Measurements from ENCODE around the gene R3HDM2. TPM values are rescaled to one million over a fixed set of nuclear protein-coding genes. Genes with fewer than 3 reads are reported as not detected.
A peak's percentile ranks its signal among the peaks of the same experiment; 100 is the strongest.

The R3HDM2 gene
- total RNA-seq, 4 donors from 2014 or later: 31.0 to 51.9 (median 41.6) TPM

DNA sequence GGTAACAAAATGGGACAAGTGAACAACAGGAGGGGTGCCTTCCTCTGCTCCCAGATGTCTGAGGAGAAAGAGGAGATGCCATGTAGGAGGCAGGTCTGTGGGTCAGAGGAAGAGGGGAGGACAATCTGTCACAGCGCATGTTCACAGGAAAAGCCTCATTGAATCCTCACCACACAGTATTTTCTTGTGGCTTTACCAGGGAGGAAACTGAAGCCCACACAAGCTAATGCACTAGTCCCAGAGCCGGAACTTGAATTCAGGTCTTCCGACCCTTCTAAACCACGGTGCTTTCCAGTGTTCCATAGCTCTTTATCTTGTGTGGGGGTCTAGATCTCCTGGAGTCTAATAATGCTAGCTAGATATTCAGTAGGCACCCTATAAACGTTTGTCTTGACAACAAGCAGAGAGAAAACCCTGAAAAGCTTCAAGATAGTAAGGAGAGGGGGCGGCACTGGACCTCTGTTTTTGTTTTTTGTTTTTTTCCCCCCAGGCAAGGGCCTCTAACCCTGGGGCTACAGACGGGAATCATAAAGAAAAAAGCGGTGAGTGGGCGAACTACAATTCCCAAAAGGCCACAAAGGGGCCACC lies 201.7 kb downstream of the R3HDM2 start:
- Histone ChIP-seq H3K4me3 (peak overlapping the region; percentile 44 to 77 (median 64)), H3K27me3 (peaks cover 0 to 39% of the 10 kb centered on the region in 2 donors), H3K4me1 (peaks cover 4 to 52% (median 26%) of the 10 kb centered on the region in 4 donors), H3K9me3 (no peaks in the 10 kb centered on the region), H3K36me3 (peaks cover 0 to 32% (median 14%) of the 10 kb centered on the region in 3 donors), H3K27ac (peak overlapping the region in 3 of 4 donors; percentile 68 to 93 (median 88))
- TF ChIP-seq, protein P1, sequence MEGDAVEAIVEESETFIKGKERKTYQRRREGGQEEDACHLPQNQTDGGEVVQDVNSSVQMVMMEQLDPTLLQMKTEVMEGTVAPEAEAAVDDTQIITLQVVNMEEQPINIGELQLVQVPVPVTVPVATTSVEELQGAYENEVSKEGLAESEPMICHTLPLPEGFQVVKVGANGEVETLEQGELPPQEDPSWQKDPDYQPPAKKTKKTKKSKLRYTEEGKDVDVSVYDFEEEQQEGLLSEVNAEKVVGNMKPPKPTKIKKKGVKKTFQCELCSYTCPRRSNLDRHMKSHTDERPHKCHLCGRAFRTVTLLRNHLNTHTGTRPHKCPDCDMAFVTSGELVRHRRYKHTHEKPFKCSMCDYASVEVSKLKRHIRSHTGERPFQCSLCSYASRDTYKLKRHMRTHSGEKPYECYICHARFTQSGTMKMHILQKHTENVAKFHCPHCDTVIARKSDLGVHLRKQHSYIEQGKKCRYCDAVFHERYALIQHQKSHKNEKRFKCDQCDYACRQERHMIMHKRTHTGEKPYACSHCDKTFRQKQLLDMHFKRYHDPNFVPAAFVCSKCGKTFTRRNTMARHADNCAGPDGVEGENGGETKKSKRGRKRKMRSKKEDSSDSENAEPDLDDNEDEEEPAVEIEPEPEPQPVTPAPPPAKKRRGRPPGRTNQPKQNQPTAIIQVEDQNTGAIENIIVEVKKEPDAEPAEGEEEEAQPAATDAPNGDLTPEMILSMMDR (IDR thresholded peaks at IDR 0.05): peak in 1 of 5 experiments; percentile 46
- TF ChIP-seq EP300 (IDR thresholded peaks at IDR 0.05): peak in 1 of 2 donors; percentile 40
- no peak for TF ChIP-seq POLR2A (IDR thresholded peaks at IDR 0.05)
- WGBS, 2 donors: 13 to 15% methylated on average over 9 of the region's 9 CpGs
- no peak for DNase-seq (ENCODE audit: low spot score in 2 of 2)

DNA sequence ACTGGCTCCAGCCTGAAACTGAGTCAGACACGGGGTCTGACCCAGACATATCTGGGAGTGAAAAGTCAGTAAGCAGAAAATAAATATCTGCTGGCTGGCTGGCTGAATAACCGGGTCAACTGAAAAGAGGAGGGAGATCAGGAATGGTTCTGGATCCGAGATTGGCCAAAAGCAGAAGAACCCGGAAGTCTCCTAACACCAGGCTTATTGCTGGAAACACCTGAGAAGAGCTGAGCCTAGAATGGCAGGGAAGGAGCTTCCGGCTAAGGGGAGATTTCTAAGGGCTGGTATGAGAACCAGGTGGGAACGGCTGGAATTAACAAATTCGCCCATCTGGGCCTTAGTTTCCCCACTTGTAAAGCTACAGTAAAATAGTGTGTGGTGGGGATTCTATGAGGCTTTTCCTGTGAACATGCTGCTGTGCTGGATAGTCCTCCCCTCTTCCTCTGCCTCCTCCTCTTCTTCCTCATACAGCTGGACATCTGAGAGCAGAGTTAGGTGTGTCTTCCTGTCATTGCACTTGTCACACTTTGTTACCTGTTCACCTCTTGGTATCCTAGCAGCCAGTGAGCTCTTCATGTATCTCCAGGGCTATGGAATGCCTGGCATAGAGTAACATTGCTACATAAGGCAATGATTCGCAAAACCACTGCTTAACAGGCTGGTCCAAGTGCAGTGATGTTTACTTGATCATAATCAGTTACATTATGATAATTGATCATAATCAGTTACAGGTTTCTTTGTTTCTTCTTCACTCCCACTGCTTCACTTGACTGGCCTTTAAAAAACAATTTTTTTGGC lies 203.3 kb downstream of the R3HDM2 start:
- Histone ChIP-seq H3K27me3 (peaks cover 0 to 55% of the 10 kb centered on the region in 2 donors), H3K4me1 (peaks cover 4 to 52% (median 26%) of the 10 kb centered on the region in 4 donors), H3K9me3 (no peaks in the 10 kb centered on the region), H3K4me3 (no peak overlapping the region), H3K36me3 (peaks cover 0 to 16% (median 6%) of the 10 kb centered on the region in 3 donors), H3K27ac (no peak overlapping the region)
- TF ChIP-seq, protein P1 (IDR thresholded peaks at IDR 0.05): no peak
- TF ChIP-seq POLR2A (IDR thresholded peaks at IDR 0.05): no peak
- TF ChIP-seq EP300 (IDR thresholded peaks at IDR 0.05): no peak
- WGBS, 2 donors: 54 to 57% methylated on average over 7 of the region's 8 CpGs
- DNase-seq (ENCODE audit: low spot score in 2 of 2): no peak

DNA sequence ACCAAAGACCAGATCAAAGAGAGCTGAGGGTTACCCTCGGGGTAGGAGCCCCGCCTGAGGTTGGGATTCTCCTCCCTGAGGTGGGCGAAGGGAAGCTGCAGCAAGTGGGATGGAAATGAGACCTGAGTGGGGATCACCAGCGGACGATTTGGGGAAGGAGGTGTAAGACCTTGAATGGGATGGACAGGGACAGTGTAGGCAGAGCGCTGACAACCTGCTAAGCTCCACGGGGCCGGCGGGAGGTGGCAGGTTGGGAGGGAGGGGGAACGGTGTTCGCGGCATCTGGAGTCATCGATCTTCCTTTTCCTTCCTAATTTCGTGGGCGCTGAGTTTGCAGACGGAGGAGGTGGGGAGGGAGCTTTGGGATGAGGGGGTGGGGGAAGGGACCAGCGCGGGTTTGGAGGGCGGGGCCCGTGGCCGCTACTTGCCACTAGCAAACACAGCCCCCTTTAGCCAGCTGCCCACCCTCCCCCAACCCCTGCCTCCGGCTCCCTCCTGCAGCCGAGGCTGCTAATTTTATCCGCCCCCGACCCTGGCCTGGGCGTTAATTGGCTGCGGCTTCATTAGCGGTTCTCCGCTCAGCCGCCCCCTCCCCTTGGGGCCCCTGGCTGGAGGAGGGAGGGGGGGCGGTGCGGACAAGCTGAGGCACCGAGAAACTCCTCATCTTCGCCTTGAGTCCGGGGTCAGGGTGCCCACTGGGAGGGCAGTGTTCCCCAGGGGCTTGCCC lies 204.1 kb downstream of the R3HDM2 start:
- H3K9me3 ChIP-seq: no peaks in the 10 kb centered on the region
- H3K4me1 ChIP-seq: peaks cover 4 to 52% (median 26%) of the 10 kb centered on the region in 4 donors
- no peak for DNase-seq (ENCODE audit: low spot score in 2 of 2)
- peaks cover 0 to 8% (median 0%) of the 10 kb centered on the region in 3 donors for H3K36me3 ChIP-seq
- no peak overlapping the region for H3K27ac ChIP-seq
- TF ChIP-seq, protein P1 (IDR thresholded peaks at IDR 0.05): no peak
- TF ChIP-seq POLR2A (IDR thresholded peaks at IDR 0.05) (no peak), EP300 (IDR thresholded peaks at IDR 0.05) (no peak)
- peaks cover 0 to 63% of the 10 kb centered on the region in 2 donors for H3K27me3 ChIP-seq
- peak overlapping the region in 1 of 4 donors; percentile 4 for H3K4me3 ChIP-seq
- 15 to 19% methylated on average over 25 to 35 of the region's 35 CpGs for WGBS, 2 donors

DNA sequence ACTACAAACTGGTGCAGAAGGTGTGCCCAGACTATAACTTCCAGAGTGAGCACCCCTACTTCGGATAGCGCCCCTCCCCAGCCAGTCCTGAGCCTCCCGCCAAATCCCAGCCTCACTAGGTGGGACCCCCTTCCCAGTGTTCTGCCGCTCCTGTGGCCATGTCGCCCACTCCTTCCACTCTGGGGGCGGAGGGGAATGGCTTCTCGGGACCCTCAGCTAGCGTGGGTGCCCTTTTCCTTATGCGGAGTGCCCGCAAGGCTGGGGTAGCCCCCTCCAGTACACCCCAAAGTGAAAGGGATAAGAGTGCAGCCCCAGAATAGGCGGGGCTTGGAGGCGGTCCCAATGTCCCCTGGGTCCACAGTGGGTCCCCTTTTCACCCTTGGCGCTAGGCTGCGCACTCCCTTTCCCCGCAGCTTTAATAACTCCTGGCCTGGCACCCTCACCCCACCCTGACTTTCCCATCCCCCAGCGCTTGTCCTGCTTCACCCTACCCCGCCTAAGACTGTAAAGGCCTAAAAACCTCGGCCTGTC lies 205.1 kb downstream of the R3HDM2 start:
- Histone ChIP-seq H3K27ac (no peak overlapping the region), H3K4me3 (no peak overlapping the region), H3K9me3 (no peaks in the 10 kb centered on the region), H3K36me3 (no peaks in the 10 kb centered on the region), H3K27me3 (peaks cover 0 to 73% of the 10 kb centered on the region in 2 donors), H3K4me1 (peaks cover 4 to 42% (median 24%) of the 10 kb centered on the region in 4 donors)
- no peak for TF ChIP-seq POLR2A (IDR thresholded peaks at IDR 0.05)
- no peak for TF ChIP-seq EP300 (IDR thresholded peaks at IDR 0.05)
- TF ChIP-seq, protein P1 (IDR thresholded peaks at IDR 0.05): no peak
- no peak for DNase-seq (ENCODE audit: low spot score in 2 of 2)
- WGBS, 2 donors: 50 to 55% methylated on average over 18 of the region's 18 CpGs
